Astrocyte (in vitro differentiated cells and primary cell): ENCODE measurements around the gene GABPB1. TPM values are rescaled to one million over a fixed set of nuclear protein-coding genes. Genes with fewer than 3 reads are reported as not detected.

Source experiments
- DNase-seq: peaks from one replicate; pipeline ENCODE4 v3.0.0-alpha.2; 2010; ENCODE audit warnings: low read depth
- FAIRE-seq: peaks from 2 replicates; lab custom pipeline; 2011; peaks lifted over from hg19 to GRCh38; lab: Jason Lieb, UNC
- H2AFZ ChIP-seq: 2 replicates; pipeline ENCODE4 v1.6.0; 2012; ENCODE audit warnings: low read depth, low read length, inconsistent platforms
- H3K27ac ChIP-seq: 2 replicates; pipeline ENCODE4 v1.5.1; 2011; ENCODE audit warnings: low read depth, low read length, inconsistent platforms
- H3K27me3 ChIP-seq: 2 replicates; pipeline ENCODE4 v1.6.0; 2011; ENCODE audit warnings: low read length, inconsistent platforms; ENCODE audit not compliant: insufficient read depth
- H3K36me3 ChIP-seq: 2 replicates; pipeline ENCODE4 v1.5.1; 2011; ENCODE audit warnings: low read length, inconsistent platforms; ENCODE audit not compliant: insufficient read depth
- H3K4me1 ChIP-seq: 2 replicates; pipeline ENCODE4 v1.5.1; 2011; ENCODE audit warnings: low read length, inconsistent platforms; ENCODE audit not compliant: insufficient read depth
- H3K4me2 ChIP-seq: 2 replicates; pipeline ENCODE4 v1.6.0; 2012; ENCODE audit warnings: low read length, inconsistent platforms
- H3K4me3 ChIP-seq: 2 replicates; pipeline ENCODE4 v1.5.1; 2011; ENCODE audit warnings: low read depth, mild to moderate bottlenecking, low read length, inconsistent platforms; ENCODE audit not compliant: insufficient read depth
- H3K79me2 ChIP-seq: 2 replicates; pipeline ENCODE4 v1.6.0; 2012; ENCODE audit warnings: mild to moderate bottlenecking, low read length, inconsistent platforms; ENCODE audit not compliant: insufficient read depth
- H3K9ac ChIP-seq: 2 replicates; pipeline ENCODE4 v1.6.0; 2012; ENCODE audit warnings: mild to moderate bottlenecking, low read length, inconsistent platforms
- H3K9me3 ChIP-seq: 2 replicates; pipeline ENCODE4 v1.5.1; 2012; ENCODE audit warnings: low read depth, mild to moderate bottlenecking, low read length, inconsistent platforms; ENCODE audit not compliant: insufficient read depth
- H4K20me1 ChIP-seq: 2 replicates; pipeline ENCODE4 v1.6.0; 2012; ENCODE audit warnings: low read length, inconsistent platforms; ENCODE audit not compliant: insufficient read depth
- H3K27ac Mint-ChIP-seq: one replicate; pipeline ENCODE4 v1.8.0; 2021; ENCODE audit warnings: mild to moderate bottlenecking, mixed read lengths; ENCODE audit not compliant: unreplicated experiment
- H3K27me3 Mint-ChIP-seq: one replicate; pipeline ENCODE4 v1.8.0; 2021; ENCODE audit warnings: low read depth, mixed read lengths; ENCODE audit not compliant: unreplicated experiment
- H3K36me3 Mint-ChIP-seq: one replicate; pipeline ENCODE4 v1.8.0; 2021; ENCODE audit warnings: low read depth, mixed read lengths; ENCODE audit not compliant: unreplicated experiment
- H3K4me1 Mint-ChIP-seq: one replicate; pipeline ENCODE4 v1.8.0; 2021; ENCODE audit warnings: low read depth, mixed read lengths; ENCODE audit not compliant: unreplicated experiment
- H3K4me3 Mint-ChIP-seq: one replicate; pipeline ENCODE4 v1.8.0; 2021; ENCODE audit warnings: mild to moderate bottlenecking, moderate library complexity, mixed read lengths; ENCODE audit not compliant: unreplicated experiment
- H3K9me3 Mint-ChIP-seq: one replicate; pipeline ENCODE4 v1.8.0; 2021; ENCODE audit warnings: mild to moderate bottlenecking, mixed read lengths; ENCODE audit not compliant: unreplicated experiment
- EZH2 ChIP-seq: IDR thresholded peaks from 2 replicates; pipeline ENCODE4 v1.6.1; 2012; ENCODE audit warnings: mild to moderate bottlenecking, low read length, inconsistent platforms; ENCODE audit not compliant: insufficient read depth
- total RNA-seq: library from RNA; stranded (reverse); gene quantifications from 2 replicates; pipeline ENCODE4 v1.2.1, GENCODE V29; 2021
- TF ChIP-seq, protein P1 (sequence below): IDR thresholded peaks from 2 replicates; pipeline ENCODE4 v1.5.1; 2011; ENCODE audit warnings: low read depth, mild to moderate bottlenecking, inconsistent platforms, low read length, moderate library complexity; ENCODE audit not compliant: insufficient read depth

GABPB1 gene
- total RNA-seq, 1 donor from 2014 or later = 33.5 TPM

DNA sequence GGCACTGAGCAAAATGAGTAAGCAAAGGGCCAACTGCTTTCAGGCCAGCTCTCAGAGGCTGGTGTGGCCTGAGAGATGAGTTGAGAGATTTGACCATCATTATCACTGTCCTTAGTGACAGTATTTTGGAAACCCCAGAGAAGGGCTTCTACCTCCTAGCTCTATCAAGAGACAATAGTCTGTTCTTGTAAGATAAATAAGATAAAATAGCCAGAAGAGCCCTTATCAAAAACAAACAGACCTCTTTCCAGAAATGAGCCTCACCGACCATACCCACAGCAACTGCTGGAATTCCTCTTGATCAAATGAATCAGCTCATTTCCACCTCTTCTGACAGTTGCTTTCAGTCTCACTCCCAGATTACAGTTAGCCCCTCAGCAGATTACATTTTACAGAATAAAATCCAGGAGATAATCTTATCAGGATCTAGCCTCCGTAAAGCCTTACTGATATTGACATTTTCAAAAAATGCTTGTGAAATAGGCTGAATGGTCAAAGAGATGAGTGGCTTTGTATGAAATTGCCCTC, 94.0 kb downstream of the GABPB1 start:
- Histone ChIP-seq H3K4me3 (no peak overlapping the region), H3K36me3 (no peaks in the 10 kb centered on the region), H3K4me2 (no peak overlapping the region), H3K79me2 (no peaks in the 10 kb centered on the region), H3K27me3 (peaks cover 8% of the 10 kb centered on the region), H4K20me1 (no peaks in the 10 kb centered on the region), H2AFZ (no peak overlapping the region), H3K27ac (no peak overlapping the region), H3K4me1 (peaks cover 3% of the 10 kb centered on the region), H3K9ac (no peak overlapping the region), H3K9me3 (no peaks in the 10 kb centered on the region)
- H3K27me3 Mint-ChIP-seq = peaks cover 29% of the 10 kb centered on the region
- TF ChIP-seq, protein P1, sequence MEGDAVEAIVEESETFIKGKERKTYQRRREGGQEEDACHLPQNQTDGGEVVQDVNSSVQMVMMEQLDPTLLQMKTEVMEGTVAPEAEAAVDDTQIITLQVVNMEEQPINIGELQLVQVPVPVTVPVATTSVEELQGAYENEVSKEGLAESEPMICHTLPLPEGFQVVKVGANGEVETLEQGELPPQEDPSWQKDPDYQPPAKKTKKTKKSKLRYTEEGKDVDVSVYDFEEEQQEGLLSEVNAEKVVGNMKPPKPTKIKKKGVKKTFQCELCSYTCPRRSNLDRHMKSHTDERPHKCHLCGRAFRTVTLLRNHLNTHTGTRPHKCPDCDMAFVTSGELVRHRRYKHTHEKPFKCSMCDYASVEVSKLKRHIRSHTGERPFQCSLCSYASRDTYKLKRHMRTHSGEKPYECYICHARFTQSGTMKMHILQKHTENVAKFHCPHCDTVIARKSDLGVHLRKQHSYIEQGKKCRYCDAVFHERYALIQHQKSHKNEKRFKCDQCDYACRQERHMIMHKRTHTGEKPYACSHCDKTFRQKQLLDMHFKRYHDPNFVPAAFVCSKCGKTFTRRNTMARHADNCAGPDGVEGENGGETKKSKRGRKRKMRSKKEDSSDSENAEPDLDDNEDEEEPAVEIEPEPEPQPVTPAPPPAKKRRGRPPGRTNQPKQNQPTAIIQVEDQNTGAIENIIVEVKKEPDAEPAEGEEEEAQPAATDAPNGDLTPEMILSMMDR = no peak
- no peak for TF ChIP-seq EZH2
- H3K36me3 Mint-ChIP-seq = no peaks in the 10 kb centered on the region
- H3K9me3 Mint-ChIP-seq = peaks cover 5% of the 10 kb centered on the region
- H3K4me3 Mint-ChIP-seq = no peak overlapping the region
- DNase-seq (peak; percentile 15), FAIRE-seq (no peak)
- no peaks in the 10 kb centered on the region for H3K4me1 Mint-ChIP-seq
- H3K27ac Mint-ChIP-seq = no peak overlapping the region

DNA sequence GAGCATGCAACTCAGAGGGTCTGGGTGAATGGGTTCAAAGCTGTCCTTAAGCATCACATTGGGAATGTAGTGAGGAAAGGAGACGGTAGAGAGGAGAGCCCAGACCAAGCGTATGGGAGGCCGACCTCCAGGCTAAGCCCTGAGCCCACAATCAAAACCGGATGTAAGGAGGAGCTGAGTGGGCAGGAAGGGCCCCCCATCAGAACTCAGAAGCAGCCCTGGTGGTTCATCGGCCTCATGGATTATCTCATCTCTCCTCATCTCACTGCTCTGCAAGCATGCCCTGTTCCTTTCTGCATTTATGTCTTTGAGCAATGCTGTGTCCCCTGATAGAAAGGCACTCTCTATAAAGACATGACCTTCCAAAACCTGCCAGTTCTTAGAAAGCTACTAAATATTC, 95.7 kb downstream of the GABPB1 start:
- H3K36me3 ChIP-seq = no peaks in the 10 kb centered on the region
- H3K79me2 ChIP-seq = no peaks in the 10 kb centered on the region
- DNase-seq (no peak), FAIRE-seq (no peak)
- no peak overlapping the region for H3K9ac ChIP-seq
- Mint-ChIP-seq H3K36me3 (no peaks in the 10 kb centered on the region), H3K27me3 (peaks cover 17% of the 10 kb centered on the region), H3K4me1 (no peaks in the 10 kb centered on the region), H3K9me3 (peaks cover 5% of the 10 kb centered on the region), H3K4me3 (no peak overlapping the region), H3K27ac (no peak overlapping the region)
- H3K27ac ChIP-seq = no peak overlapping the region
- H3K4me3 ChIP-seq = no peak overlapping the region
- no peaks in the 10 kb centered on the region for H4K20me1 ChIP-seq
- H3K4me2 ChIP-seq = no peak overlapping the region
- peaks cover 1% of the 10 kb centered on the region for H3K27me3 ChIP-seq
- no peak for TF ChIP-seq EZH2
- TF ChIP-seq, protein P1 = no peak
- no peaks in the 10 kb centered on the region for H3K9me3 ChIP-seq
- H3K4me1 ChIP-seq = peaks cover 3% of the 10 kb centered on the region
- H2AFZ ChIP-seq = no peak overlapping the region

- Histone ChIP-seq H3K4me2 (no peak overlapping the region), H3K9me3 (no peaks in the 10 kb centered on the region), H3K27me3 (no peaks in the 10 kb centered on the region), H3K36me3 (no peaks in the 10 kb centered on the region), H3K4me3 (no peak overlapping the region), H3K79me2 (no peaks in the 10 kb centered on the region), H4K20me1 (no peaks in the 10 kb centered on the region), H3K27ac (no peak overlapping the region), H3K9ac (no peak overlapping the region), H3K4me1 (peaks cover 3% of the 10 kb centered on the region), H2AFZ (no peak overlapping the region)
- Mint-ChIP-seq H3K27ac (no peak overlapping the region), H3K27me3 (peaks cover 11% of the 10 kb centered on the region), H3K36me3 (no peaks in the 10 kb centered on the region), H3K9me3 (peaks cover 5% of the 10 kb centered on the region), H3K4me3 (no peak overlapping the region), H3K4me1 (no peaks in the 10 kb centered on the region)
- no peak for TF ChIP-seq EZH2
- TF ChIP-seq, protein P1 = no peak
- peak; percentile 51 for DNase-seq
- no peak for FAIRE-seq
Measured at GRCh38 chr15:50257924-50258323, 97.1 kb downstream of the GABPB1 start.
